Activated T-cell treated with anti-CD3 and anti-CD28 coated beads for 4 hours (primary cell): Measurements from ENCODE around the gene ALDH3B2.
"Not testable (repeated sequence)": the region's sequence is repeated elsewhere in the genome, so short reads cannot be mapped to it uniquely, and the experiment has no call there.

ENCODE experiments used
- DNase-seq: peaks from one replicate; pipeline ENCODE4 v3.0.0-alpha.2; 2020

ALDH3B2 gene

GRCh38 chr11:67660752-67661151, 13.7 kb downstream of the ALDH3B2 start:
- not testable (repeated sequence) for DNase-seq

DNA sequence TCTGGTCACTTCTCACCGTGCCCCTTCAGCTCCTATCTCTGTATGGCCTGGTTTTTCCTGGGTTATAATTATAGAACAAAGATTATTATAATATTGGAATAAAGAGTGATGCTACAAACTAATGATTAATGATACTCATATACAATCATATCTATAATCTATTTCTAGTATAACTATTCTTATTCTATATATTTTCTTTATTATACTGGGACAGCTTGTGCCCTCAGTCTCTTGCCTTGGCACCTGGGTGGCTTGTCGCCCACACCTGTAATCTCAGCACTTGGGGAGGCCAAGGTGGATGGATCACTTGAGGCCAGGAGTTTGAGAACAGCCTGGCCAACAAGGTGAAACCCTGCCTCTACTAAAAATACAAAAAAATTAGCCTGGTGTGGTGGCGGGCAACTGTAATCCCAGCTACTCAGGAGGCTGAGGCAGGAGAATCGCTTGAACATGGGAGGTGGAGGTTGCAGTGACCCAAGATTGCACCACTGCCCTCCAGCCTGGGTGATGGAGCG, 14.7 kb downstream of the ALDH3B2 start:
- DNase-seq = not testable (repeated sequence)

- no peak for DNase-seq
Observed at GRCh38 chr11:67657300-67657699, 17.1 kb downstream of the ALDH3B2 start.

- DNase-seq = no peak
Observed at GRCh38 chr11:67656278-67656922, 18.0 kb downstream of the ALDH3B2 start.

- DNase-seq = no peak
Observed at GRCh38 chr11:67654225-67654624, 20.2 kb downstream of the ALDH3B2 start.

GRCh38 chr11:67652965-67653845, 21.2 kb downstream of the ALDH3B2 start:
- no peak for DNase-seq

DNA sequence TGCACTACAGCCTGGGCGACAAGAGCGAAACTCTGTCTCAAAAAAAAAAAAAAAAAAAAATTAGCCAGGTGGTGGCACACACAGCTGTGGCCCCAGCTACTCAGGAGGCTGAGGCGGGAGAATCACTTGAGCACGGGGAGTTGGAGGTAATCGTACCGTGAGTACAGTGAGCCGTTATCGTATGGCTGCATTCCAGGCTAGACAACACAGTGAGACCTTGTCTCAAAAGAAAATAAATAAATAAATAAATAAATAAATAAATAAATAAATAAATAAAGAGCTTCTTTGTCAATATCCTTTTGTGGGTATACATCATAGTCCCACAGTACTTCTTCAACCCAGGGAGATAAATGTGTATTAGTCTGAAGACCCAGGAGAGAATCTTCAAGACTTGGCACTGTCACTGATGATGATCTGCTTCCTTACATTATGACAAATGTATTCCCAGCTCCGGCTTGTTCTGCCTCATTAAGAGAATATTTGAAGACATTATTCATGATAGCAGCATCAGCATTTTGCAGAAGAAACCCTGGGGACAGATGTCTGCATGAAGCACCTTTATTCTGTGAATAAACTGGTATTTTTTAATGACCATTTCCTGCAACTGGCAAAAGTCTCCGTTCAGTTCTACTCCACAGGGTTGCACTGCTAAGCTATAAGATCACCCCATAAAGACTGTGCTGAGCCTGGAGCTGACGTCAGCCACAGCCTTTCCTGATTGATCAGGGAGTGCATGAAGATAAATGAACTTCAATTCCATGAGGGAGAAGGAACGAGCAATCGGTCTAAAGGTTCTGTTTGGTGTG, 22.2 kb downstream of the ALDH3B2 start:
- DNase-seq = no peak

- no peak for DNase-seq
Observed at GRCh38 chr11:67649634-67650510, 24.6 kb downstream of the ALDH3B2 start.

DNA sequence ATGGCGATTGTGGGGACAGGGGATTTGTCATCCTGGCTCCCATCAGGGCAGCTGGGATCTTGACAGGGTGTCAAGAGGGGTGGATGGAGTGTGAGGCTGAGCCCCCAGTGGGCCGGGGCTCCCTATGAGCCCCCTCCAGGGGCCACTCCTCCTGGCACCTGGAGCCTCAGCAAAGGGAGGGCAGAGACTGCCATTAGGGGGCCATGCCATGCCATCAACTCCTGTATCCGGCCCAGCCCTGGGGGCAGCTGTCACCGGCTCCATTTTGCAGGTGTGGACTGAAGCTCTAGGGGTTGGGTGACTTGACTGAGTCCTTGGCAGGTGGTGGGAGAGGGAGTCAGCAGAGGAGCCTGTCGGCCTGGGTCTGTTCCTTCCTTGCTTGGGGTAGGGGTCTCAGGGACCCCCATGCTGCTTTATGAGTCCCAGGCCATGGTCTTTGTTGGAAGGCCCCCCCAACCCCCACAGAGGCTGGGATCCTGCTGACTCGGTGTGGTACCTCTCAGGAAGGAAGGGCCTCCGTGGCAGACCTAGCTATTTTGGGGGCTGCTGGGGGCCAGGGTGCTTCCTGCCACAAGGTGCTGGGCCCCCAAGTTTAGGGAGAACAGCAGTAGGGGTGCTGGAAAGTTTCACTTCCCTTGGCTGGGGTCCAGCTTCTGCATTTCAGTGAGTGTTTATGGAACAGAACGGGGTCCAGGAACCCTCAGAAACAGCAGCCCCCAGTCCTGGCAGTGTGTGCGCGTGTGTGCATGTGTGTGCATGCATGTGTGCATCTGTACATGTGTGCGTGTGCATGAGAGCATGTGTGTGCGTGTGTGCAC, 25.4 kb downstream of the ALDH3B2 start:
- no peak for DNase-seq

DNA sequence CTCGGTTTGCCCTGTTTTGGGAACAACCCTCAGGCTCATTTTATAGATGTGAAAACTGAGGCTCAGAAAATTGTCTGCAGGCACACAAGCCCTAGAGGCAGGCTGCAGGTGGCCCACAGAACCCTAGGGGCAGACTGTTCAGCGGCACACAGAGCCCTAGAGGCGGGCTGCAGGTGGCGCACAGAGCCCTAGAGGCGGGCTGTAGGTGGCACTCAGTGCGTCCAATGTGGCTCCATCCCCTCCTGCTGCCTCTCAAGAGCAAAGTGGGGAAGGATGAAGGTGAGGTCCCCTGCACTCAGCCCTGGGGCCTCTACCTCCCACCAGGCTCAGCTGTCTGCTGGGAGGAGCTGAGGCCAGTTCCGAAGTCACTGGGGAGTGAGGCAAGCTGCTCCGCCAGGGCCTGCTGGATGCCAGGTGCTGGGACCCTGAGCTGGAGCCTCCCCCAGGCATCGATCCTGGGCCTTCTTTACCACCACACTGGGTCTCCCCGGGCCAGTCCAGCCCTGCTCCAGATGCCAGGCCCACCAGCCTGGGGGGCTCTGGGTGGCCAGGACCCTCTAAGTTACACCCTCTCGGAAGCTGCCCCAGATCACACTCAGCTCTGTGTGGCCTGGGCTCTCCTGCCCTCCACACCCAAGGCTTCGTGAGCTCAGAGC, 26.2 kb downstream of the ALDH3B2 start:
- no peak for DNase-seq

- no peak for DNase-seq
Observed at GRCh38 chr11:67647471-67647870, 27.0 kb downstream of the ALDH3B2 start.

GRCh38 chr11:67646535-67647336, 27.7 kb downstream of the ALDH3B2 start:
- no peak for DNase-seq

DNA sequence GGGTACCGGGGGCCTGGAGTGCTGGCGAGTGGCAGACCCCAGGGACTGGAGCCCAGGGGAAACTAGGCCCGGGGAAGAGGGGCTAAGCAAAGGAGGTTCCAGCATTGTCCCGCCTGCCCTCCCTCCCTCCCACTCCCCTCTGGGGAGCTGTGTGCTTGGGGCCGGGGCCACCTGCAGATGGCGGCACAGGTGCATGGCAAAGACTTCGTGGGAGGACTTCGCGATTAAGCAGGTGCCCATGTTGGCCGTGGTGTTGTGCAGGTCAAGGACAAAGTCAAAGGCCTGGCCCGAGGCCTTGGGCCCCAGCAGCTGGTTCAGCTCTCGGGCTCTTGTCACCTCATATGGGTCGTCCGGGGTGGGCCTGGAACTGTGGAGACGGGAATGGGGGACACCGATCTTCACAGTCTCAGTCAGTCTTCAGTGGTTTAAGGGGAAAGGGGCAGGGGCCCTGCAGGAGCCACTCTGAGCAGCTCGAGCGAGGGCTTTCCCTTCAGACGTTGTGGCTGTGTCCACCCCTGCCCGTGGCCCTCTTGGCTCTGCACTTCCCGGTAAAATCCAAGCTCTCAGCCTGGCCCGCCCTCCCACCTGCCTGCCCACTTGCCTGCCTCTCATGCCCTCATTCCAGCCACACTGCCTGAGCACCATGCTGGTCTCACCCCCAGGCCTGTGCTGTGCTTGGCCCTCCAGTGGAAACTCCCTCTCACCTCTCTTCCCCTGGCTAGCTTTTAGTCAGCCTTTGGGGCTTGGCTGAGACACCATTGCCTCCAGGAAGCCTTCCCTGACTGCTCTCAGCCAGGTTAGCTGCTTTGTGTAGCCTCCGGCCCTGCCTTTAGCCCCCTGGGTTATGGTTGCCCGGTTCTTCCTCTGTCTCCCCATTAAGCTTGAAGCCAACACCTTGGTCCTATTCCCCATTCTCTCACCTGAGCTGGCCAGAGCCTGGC, 28.6 kb downstream of the ALDH3B2 start:
- DNase-seq = no peak

DNA sequence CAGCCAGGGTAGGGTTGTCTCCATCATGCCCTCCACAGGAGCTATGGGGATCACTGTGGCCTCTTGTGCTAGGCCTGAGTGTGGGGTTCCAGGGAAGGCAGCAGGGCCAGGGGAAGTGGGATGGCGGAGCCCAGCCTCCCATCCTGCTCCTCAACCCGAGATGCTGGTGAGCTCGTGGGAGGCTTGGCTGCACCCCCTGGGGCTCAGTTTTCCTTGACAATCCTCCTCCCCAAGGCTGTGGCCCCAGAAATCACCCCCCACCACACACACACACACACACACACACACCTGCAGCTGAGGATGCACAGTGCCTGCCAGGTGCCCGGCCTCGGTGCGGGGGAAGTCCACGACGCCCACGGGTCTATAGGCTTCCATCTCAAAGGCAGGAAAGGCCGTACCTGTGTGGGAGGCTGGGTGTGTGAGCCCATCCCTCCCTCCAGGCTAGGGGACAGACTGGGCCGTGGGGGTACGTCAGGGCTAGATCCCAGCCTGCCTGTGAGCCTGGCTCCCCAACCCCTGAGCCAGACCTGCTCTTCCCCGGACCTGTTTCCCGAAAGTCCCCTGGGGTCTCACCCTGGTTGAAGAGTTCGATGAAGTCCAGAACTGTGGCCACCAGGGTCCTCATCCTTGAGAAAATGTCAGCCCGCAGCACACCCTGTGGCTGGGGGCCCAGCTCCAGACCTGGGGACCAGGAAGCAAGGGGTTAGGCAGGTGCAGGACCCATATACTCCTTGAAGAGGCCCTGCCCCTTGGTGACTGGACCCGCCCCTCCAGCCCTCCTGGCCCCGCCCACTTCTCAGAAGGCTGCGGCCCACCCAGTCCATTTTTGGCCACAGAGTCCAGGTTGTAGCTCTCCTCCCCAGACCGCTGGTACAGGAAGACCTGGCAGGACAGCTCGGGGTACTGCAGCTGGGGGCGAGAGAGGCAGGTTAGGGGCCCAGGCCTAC, 29.7 kb downstream of the ALDH3B2 start:
- no peak for DNase-seq

DNA sequence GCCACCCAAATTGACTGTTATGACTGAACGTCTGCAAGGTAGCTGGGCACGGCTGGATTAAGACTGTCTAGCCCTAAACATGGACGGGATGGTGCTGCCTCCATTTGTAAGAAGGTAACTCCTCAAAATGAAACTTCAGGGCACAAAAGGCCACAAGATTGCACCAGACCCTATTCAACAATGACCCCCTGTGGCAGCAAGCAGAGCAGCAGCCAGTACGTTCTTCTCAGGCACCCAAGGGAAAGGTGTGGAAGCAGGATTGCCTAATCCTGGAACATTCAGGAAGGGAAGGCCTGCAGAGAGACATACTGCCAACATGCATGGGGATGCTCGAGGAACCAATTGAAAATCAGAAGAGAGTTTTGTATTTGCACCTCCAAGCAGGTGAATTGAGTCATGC, 30.4 kb downstream of the ALDH3B2 start:
- no peak for DNase-seq

GRCh38 chr11:67642173-67643120, 32.0 kb downstream of the ALDH3B2 start:
- DNase-seq = no peak
